ENCODE measurements around the gene GLYATL2.
A peak's percentile ranks its signal among the peaks of the same experiment; 100 is the strongest.

DNA sequence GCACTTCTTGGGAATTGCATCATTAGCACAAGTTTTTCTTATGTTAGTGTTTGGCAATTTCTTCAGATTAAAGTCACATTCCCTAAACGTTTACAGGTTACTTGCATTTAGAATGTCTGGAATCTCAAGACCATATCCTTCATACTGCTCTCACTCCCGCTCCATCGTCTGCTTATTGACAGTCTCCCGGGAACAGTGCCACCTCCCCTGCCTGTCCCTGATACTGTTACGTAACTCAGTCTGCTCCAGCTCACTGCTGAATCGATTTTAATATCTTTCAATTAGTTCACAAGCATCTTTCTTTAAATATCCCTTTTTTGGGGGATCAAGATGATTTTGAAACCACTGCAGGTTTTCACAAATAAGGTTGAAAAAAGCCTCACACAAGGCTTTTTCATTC lies 48.2 kb downstream of the GLYATL2 start:
- TF ChIP-seq, protein P1, sequence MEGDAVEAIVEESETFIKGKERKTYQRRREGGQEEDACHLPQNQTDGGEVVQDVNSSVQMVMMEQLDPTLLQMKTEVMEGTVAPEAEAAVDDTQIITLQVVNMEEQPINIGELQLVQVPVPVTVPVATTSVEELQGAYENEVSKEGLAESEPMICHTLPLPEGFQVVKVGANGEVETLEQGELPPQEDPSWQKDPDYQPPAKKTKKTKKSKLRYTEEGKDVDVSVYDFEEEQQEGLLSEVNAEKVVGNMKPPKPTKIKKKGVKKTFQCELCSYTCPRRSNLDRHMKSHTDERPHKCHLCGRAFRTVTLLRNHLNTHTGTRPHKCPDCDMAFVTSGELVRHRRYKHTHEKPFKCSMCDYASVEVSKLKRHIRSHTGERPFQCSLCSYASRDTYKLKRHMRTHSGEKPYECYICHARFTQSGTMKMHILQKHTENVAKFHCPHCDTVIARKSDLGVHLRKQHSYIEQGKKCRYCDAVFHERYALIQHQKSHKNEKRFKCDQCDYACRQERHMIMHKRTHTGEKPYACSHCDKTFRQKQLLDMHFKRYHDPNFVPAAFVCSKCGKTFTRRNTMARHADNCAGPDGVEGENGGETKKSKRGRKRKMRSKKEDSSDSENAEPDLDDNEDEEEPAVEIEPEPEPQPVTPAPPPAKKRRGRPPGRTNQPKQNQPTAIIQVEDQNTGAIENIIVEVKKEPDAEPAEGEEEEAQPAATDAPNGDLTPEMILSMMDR (IDR thresholded peaks at IDR 0.05; ENCODE audit: low read depth, low read length, missing input control): no peak
- TF ChIP-seq RAD21 (IDR thresholded peaks at IDR 0.05): peak in 1 of 2 donors; percentile 59
- TF ChIP-seq TAF1 (conservative IDR thresholded peaks at IDR 0.05): no peak
- TF ChIP-seq, protein P2, sequence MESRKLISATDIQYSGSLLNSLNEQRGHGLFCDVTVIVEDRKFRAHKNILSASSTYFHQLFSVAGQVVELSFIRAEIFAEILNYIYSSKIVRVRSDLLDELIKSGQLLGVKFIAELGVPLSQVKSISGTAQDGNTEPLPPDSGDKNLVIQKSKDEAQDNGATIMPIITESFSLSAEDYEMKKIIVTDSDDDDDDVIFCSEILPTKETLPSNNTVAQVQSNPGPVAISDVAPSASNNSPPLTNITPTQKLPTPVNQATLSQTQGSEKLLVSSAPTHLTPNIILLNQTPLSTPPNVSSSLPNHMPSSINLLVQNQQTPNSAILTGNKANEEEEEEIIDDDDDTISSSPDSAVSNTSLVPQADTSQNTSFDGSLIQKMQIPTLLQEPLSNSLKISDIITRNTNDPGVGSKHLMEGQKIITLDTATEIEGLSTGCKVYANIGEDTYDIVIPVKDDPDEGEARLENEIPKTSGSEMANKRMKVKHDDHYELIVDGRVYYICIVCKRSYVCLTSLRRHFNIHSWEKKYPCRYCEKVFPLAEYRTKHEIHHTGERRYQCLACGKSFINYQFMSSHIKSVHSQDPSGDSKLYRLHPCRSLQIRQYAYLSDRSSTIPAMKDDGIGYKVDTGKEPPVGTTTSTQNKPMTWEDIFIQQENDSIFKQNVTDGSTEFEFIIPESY (IDR thresholded peaks at IDR 0.05): no peak
- no peak for TF ChIP-seq REST (IDR thresholded peaks at IDR 0.05)
- peak in 1 of 2 donors; percentile 15 for TF ChIP-seq JUND (IDR thresholded peaks at IDR 0.05)
- peak; percentile 55 to 57 for TF ChIP-seq HNF4A (conservative IDR thresholded peaks at IDR 0.05)
- no peak for TF ChIP-seq SP1 (IDR thresholded peaks at IDR 0.05)
- no peak for TF ChIP-seq EGR1 (IDR thresholded peaks at IDR 0.05; ENCODE audit: low read depth in 2 of 2)
- peak; percentile 14 for TF ChIP-seq YY1 (IDR thresholded peaks at IDR 0.05)
- TF ChIP-seq GABPA (IDR thresholded peaks at IDR 0.05 in 1 of 2, conservative IDR thresholded peaks at IDR 0.05 in 1 of 2): no peak
- TF ChIP-seq, protein P3, sequence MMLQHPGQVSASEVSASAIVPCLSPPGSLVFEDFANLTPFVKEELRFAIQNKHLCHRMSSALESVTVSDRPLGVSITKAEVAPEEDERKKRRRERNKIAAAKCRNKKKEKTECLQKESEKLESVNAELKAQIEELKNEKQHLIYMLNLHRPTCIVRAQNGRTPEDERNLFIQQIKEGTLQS (IDR thresholded peaks at IDR 0.05): no peak
- no peak for TF ChIP-seq NR2F2 (IDR thresholded peaks at IDR 0.05)
- peak; percentile 52 for TF ChIP-seq FOXA1 (IDR thresholded peaks at IDR 0.05)

Measured in liver (tissue), 3 donors.